GM12865 (cell line): ENCODE data around the gene PITPNM3.

Experiments
- DNase-seq: peaks from one replicate; pipeline ENCODE4 v3.0.0; 2010; ENCODE audit warnings: low read depth
- H3K4me3 ChIP-seq: 2 replicates; pipeline ENCODE4 v1.5.1; 2011; ENCODE audit warnings: mild to moderate bottlenecking, low read depth, low read length, control low read depth
- CTCF ChIP-seq: IDR thresholded peaks from 2 replicates; pipeline ENCODE4 v1.5.1; 2011; ENCODE audit warnings: low read length, control low read depth, low read depth, inconsistent platforms; ENCODE audit not compliant: insufficient read depth; ENCODE audit errors: missing control alignments

Gene PITPNM3

GRCh38 chr17:6509921-6510320, 46.4 kb downstream of the PITPNM3 start:
- no peak for DNase-seq
- no peak overlapping the region for H3K4me3 ChIP-seq
- TF ChIP-seq CTCF = no peak

- TF ChIP-seq CTCF = no peak
- H3K4me3 ChIP-seq = no peak overlapping the region
- no peak for DNase-seq
Observed at GRCh38 chr17:6509031-6509771, 47.2 kb downstream of the PITPNM3 start.

GRCh38 chr17:6508519-6509030, 47.8 kb downstream of the PITPNM3 start:
- no peak for DNase-seq

GRCh38 chr17:6508016-6508415, 48.3 kb downstream of the PITPNM3 start:
- TF ChIP-seq CTCF = no peak
- H3K4me3 ChIP-seq = no peak overlapping the region
- DNase-seq = no peak

More at GRCh38 chr17:6508519-6509030, 47.8 kb downstream of the PITPNM3 start:
- no peak overlapping the region for H3K4me3 ChIP-seq
- no peak for TF ChIP-seq CTCF

GRCh38 chr17:6507535-6507934, 48.8 kb downstream of the PITPNM3 start:
- no peak overlapping the region for H3K4me3 ChIP-seq
- no peak for TF ChIP-seq CTCF
- DNase-seq = no peak

- H3K4me3 ChIP-seq = no peak overlapping the region
- DNase-seq = no peak
- no peak for TF ChIP-seq CTCF
Observed at GRCh38 chr17:6506679-6507231, 49.6 kb downstream of the PITPNM3 start.
